HepG2 (cell line): ENCODE data around the gene BUD23. TPM values are rescaled to one million over a fixed set of nuclear protein-coding genes. Genes with fewer than 3 reads are reported as not detected.

Source experiments
- ATF1 ChIP-seq: IDR thresholded peaks from 2 replicates; pipeline ENCODE4 v1.6.1; 2016; ENCODE audit warnings: mild to moderate bottlenecking, control low read depth
- CREB1 ChIP-seq, 2 experiments: fragments of 450-650 bp in 1 of 2; IDR thresholded peaks; 2 replicates each; pipeline ENCODE4 v1.6.1; 2016 to 2017; ENCODE audit warnings: control low read depth in 1 of 2, mild to moderate bottlenecking in 1 of 2, missing compliant biosample characterization in 1 of 2, missing genetic modification characterization in 1 of 2
- NFIB ChIP-seq: sonication (generic); formaldehyde crosslinking; IDR thresholded peaks from 2 replicates; pipeline ENCODE4 v1.9.0; 2021; ENCODE audit warnings: missing genetic modification reagents, mild to moderate bottlenecking, borderline replicate concordance
- TBX3 ChIP-seq: fragments of 450-650 bp; IDR thresholded peaks from 2 replicates; pipeline ENCODE4 v1.6.1; 2017; ENCODE audit warnings: antibody characterized with exemption, mild to moderate bottlenecking, inconsistent platforms, borderline replicate concordance
- ZMYM3 ChIP-seq: sonication (generic); formaldehyde crosslinking; IDR thresholded peaks from 2 replicates; pipeline ENCODE4 v1.5.1; 2020; ENCODE audit warnings: mild to moderate bottlenecking, missing genetic modification reagents
- ZNF644 ChIP-seq: IDR thresholded peaks from 2 replicates; pipeline ENCODE4 v1.6.1; 2016; ENCODE audit warnings: low read depth
- ZNF670 ChIP-seq: sonication (generic); formaldehyde crosslinking; IDR thresholded peaks from 2 replicates; pipeline ENCODE4 v1.8.0; 2022; ENCODE audit warnings: mild to moderate bottlenecking, missing genetic modification reagents, borderline replicate concordance
- ZNF724P ChIP-seq: sonication (generic); formaldehyde crosslinking; IDR thresholded peaks from 2 replicates; pipeline ENCODE4 v1.8.0; 2022; ENCODE audit warnings: missing genetic modification reagents, borderline replicate concordance
- ZNF788 ChIP-seq: sonication (generic); formaldehyde crosslinking; IDR thresholded peaks from 2 replicates; pipeline ENCODE4 v1.5.0; 2020; ENCODE audit warnings: mild to moderate bottlenecking, missing genetic modification reagents, borderline replicate concordance
- polyA plus RNA-seq, 8 experiments: library from polyadenylated mRNA; depleted of rRNA in 3 of 8; stranded (reverse) in 7 of 8; unstranded in 1 of 8; fragments of >200 nt; fragmentation: Illumina TruSeq in 4 of 8; extraction: Trizol in 4 of 8; gene quantifications; 2 replicates each; pipeline versions ENCODE4 v1.2.1 to v1.2.3, GENCODE V29; 2011 to 2016; ENCODE audit warnings: low read depth in 4 of 8, missing spikeins in 1 of 8, mixed read lengths in 1 of 8; ENCODE audit not compliant: insufficient read depth in 1 of 8
- total RNA-seq, 5 experiments: library from RNA; depleted of rRNA; stranded (reverse); fragments of >200 nt; fragmentation: Illumina TruSeq; extraction: Trizol; gene quantifications; 2 replicates each; pipeline ENCODE4 v1.2.3, GENCODE V29; 2016; ENCODE audit warnings: low read depth in 1 of 5
- TF ChIP-seq, protein P1 (sequence below): sonication (generic); formaldehyde crosslinking; IDR thresholded peaks from 2 replicates; pipeline ENCODE4 v1.5.1; 2020; ENCODE audit warnings: mild to moderate bottlenecking, missing genetic modification reagents, borderline replicate concordance
- TF ChIP-seq, protein P2 (sequence below): sonication (generic); formaldehyde crosslinking; IDR thresholded peaks from 2 replicates; pipeline ENCODE4 v1.5.1; 2020; ENCODE audit warnings: mild to moderate bottlenecking, missing genetic modification reagents, borderline replicate concordance
- TF ChIP-seq, protein P3 (sequence below): IDR thresholded peaks from 2 replicates; pipeline ENCODE4 v1.6.1; 2016
- TF ChIP-seq, protein P4 (sequence below): sonication (generic); formaldehyde crosslinking; IDR thresholded peaks from 2 replicates; pipeline ENCODE4 v1.5.0; 2020; ENCODE audit warnings: mild to moderate bottlenecking, missing genetic modification reagents, borderline replicate concordance
- TF ChIP-seq, protein P5 (sequence below): sonication (generic); formaldehyde crosslinking; IDR thresholded peaks from 2 replicates; pipeline ENCODE4 v1.4.0; 2020; ENCODE audit warnings: mild to moderate bottlenecking, missing genetic modification reagents

Gene BUD23
- total and polyA plus RNA-seq, 2 of the 13 experiments (the other 11 are each of a cell fraction or from before 2014, with no cell fraction given) = 47.5 to 54.5 TPM

DNA sequence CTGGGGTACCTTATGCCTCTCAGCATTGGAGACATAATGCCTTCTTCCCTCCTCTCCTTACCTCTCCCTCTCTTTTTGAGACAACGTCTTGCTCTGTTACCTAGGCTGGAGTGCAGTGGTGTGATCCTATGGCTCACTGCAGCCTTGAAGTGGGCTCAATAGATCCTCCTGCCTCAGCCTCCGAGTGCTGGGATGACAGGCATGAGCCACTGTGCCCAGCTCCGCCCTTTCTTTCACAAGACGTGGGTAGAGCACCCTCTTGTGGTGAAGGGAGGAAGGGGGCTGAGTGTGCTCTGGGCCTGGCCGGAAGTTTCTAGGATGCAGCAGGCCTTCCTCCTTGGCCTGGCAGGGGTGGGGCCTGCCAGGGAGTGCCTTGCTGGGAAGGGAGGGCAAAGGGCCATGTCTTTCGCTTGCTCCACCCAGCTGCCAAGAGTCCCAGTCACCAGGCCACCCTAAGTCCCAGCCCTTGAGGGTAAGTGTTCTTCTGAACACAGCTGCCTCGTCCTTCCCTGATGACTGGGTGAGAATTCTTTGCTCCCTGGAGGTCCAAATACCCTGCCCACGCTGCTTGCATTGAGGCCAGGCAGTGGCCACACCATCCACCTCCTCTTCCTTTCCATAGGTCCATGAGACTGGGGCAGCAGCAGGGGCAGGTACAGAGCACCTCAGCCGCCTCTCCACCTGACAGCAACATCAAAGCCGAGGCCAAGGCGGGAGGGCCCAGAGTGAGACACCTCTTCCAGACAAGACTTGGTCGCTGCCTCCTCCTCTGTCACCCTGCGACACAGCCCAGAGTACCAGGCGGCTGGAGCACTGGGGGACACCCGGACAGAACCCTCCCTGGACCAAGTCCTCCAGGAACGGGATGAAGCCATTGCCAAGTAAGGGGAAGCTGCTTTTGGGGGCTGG, 51.5 kb downstream of the BUD23 start (continued):
- TF ChIP-seq ATF1 (CRISPR knock-in tag) (no peak), ZNF670 (CRISPR knock-in tag) (no peak; the same call in 1 of the 2 replicates), TBX3 (no peak), NFIB (no peak), ZNF724P (no peak), ZNF788 (CRISPR knock-in tag) (peak; percentile 51; the same call in 1 of the 2 replicates), ZMYM3 (CRISPR knock-in tag) (peak; percentile 82), ZNF644 (CRISPR knock-in tag) (no peak), CREB1 (IDR thresholded peaks at IDR 0.05) (no peak), CREB1 (CRISPR knock-in tag; IDR thresholded peaks at IDR 0.05) (no peak)
- TF ChIP-seq, protein P1, sequence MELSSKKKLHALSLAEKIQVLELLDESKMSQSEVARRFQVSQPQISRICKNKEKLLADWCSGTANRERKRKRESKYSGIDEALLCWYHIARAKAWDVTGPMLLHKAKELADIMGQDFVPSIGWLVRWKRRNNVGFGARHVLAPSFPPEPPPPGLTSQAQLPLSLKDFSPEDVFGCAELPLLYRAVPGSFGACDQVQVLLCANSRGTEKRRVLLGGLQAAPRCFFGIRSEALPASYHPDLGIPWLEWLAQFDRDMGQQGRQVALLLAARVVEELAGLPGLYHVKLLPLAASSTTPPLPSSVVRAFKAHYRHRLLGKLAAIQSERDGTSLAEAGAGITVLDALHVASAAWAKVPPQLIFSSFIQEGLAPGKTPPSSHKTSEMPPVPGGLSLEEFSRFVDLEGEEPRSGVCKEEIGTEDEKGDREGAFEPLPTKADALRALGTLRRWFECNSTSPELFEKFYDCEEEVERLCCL (CRISPR knock-in tag) = no peak
- TF ChIP-seq, protein P2, sequence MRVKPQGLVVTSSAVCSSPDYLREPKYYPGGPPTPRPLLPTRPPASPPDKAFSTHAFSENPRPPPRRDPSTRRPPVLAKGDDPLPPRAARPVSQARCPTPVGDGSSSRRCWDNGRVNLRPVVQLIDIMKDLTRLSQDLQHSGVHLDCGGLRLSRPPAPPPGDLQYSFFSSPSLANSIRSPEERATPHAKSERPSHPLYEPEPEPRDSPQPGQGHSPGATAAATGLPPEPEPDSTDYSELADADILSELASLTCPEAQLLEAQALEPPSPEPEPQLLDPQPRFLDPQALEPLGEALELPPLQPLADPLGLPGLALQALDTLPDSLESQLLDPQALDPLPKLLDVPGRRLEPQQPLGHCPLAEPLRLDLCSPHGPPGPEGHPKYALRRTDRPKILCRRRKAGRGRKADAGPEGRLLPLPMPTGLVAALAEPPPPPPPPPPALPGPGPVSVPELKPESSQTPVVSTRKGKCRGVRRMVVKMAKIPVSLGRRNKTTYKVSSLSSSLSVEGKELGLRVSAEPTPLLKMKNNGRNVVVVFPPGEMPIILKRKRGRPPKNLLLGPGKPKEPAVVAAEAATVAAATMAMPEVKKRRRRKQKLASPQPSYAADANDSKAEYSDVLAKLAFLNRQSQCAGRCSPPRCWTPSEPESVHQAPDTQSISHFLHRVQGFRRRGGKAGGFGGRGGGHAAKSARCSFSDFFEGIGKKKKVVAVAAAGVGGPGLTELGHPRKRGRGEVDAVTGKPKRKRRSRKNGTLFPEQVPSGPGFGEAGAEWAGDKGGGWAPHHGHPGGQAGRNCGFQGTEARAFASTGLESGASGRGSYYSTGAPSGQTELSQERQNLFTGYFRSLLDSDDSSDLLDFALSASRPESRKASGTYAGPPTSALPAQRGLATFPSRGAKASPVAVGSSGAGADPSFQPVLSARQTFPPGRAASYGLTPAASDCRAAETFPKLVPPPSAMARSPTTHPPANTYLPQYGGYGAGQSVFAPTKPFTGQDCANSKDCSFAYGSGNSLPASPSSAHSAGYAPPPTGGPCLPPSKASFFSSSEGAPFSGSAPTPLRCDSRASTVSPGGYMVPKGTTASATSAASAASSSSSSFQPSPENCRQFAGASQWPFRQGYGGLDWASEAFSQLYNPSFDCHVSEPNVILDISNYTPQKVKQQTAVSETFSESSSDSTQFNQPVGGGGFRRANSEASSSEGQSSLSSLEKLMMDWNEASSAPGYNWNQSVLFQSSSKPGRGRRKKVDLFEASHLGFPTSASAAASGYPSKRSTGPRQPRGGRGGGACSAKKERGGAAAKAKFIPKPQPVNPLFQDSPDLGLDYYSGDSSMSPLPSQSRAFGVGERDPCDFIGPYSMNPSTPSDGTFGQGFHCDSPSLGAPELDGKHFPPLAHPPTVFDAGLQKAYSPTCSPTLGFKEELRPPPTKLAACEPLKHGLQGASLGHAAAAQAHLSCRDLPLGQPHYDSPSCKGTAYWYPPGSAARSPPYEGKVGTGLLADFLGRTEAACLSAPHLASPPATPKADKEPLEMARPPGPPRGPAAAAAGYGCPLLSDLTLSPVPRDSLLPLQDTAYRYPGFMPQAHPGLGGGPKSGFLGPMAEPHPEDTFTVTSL (CRISPR knock-in tag) = no peak
- TF ChIP-seq, protein P3, sequence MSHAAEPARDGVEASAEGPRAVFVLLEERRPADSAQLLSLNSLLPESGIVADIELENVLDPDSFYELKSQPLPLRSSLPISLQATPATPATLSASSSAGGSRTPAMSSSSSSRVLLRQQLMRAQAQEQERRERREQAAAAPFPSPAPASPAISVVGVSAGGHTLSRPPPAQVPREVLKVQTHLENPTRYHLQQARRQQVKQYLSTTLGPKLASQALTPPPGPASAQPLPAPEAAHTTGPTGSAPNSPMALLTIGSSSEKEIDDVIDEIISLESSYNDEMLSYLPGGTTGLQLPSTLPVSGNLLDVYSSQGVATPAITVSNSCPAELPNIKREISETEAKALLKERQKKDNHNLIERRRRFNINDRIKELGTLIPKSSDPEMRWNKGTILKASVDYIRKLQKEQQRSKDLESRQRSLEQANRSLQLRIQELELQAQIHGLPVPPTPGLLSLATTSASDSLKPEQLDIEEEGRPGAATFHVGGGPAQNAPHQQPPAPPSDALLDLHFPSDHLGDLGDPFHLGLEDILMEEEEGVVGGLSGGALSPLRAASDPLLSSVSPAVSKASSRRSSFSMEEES = no peak
- TF ChIP-seq, protein P4, sequence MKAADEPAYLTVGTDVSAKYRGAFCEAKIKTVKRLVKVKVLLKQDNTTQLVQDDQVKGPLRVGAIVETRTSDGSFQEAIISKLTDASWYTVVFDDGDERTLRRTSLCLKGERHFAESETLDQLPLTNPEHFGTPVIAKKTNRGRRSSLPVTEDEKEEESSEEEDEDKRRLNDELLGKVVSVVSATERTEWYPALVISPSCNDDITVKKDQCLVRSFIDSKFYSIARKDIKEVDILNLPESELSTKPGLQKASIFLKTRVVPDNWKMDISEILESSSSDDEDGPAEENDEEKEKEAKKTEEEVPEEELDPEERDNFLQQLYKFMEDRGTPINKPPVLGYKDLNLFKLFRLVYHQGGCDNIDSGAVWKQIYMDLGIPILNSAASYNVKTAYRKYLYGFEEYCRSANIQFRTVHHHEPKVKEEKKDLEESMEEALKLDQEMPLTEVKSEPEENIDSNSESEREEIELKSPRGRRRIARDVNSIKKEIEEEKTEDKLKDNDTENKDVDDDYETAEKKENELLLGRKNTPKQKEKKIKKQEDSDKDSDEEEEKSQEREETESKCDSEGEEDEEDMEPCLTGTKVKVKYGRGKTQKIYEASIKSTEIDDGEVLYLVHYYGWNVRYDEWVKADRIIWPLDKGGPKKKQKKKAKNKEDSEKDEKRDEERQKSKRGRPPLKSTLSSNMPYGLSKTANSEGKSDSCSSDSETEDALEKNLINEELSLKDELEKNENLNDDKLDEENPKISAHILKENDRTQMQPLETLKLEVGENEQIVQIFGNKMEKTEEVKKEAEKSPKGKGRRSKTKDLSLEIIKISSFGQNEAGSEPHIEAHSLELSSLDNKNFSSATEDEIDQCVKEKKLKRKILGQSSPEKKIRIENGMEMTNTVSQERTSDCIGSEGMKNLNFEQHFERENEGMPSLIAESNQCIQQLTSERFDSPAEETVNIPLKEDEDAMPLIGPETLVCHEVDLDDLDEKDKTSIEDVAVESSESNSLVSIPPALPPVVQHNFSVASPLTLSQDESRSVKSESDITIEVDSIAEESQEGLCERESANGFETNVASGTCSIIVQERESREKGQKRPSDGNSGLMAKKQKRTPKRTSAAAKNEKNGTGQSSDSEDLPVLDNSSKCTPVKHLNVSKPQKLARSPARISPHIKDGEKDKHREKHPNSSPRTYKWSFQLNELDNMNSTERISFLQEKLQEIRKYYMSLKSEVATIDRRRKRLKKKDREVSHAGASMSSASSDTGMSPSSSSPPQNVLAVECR (CRISPR knock-in tag) = peak; percentile 43; the same call in 1 of the 2 replicates
- TF ChIP-seq, protein P5, sequence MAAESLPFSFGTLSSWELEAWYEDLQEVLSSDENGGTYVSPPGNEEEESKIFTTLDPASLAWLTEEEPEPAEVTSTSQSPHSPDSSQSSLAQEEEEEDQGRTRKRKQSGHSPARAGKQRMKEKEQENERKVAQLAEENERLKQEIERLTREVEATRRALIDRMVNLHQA = no peak
